H9 (cell line): ENCODE data around the gene MAPK13. TPM values are rescaled to one million over a fixed set of nuclear protein-coding genes. Genes with fewer than 3 reads are reported as not detected.

Experiments used
- DNase-seq: peaks from one replicate; pipeline ENCODE4 v3.0.0-alpha.2; 2017
- H2AFZ ChIP-seq: one replicate; pipeline ENCODE4 v1.6.1; 2013; ENCODE audit warnings: mild to moderate bottlenecking, low read length, control low read depth, moderate library complexity
- H2AK5ac ChIP-seq: 2 replicates; pipeline ENCODE4 v1.6.1; 2013; ENCODE audit warnings: low read length, control low read depth, mixed read lengths; ENCODE audit not compliant: insufficient read length
- H2BK120ac ChIP-seq: one replicate; pipeline ENCODE4 v1.6.1; 2013; ENCODE audit warnings: low read depth, mild to moderate bottlenecking, low read length, control low read depth, inconsistent platforms; ENCODE audit not compliant: poor library complexity, severe bottlenecking
- H2BK12ac ChIP-seq: 2 replicates; pipeline ENCODE4 v1.6.1; 2013; ENCODE audit warnings: low read length, control low read depth, mixed read lengths, low read depth; ENCODE audit not compliant: insufficient read length
- H2BK15ac ChIP-seq: 2 replicates; pipeline ENCODE4 v1.6.1; 2013; ENCODE audit warnings: low read depth, low read length, control low read depth
- H2BK20ac ChIP-seq: one replicate; pipeline ENCODE4 v1.6.1; 2013; ENCODE audit warnings: low read depth, mild to moderate bottlenecking, low read length, control low read depth, inconsistent platforms; ENCODE audit not compliant: poor library complexity, severe bottlenecking
- H2BK5ac ChIP-seq: 2 replicates; pipeline ENCODE4 v1.6.1; 2013; ENCODE audit warnings: low read length, control low read depth, mixed read lengths; ENCODE audit not compliant: insufficient read length
- H3K14ac ChIP-seq: 2 replicates; pipeline ENCODE4 v1.6.1; 2013; ENCODE audit warnings: low read length, control low read depth; ENCODE audit not compliant: insufficient read depth
- H3K18ac ChIP-seq: 2 replicates; pipeline ENCODE4 v1.6.1; 2013; ENCODE audit warnings: low read depth, mild to moderate bottlenecking, mixed read lengths, low read length, control low read depth; ENCODE audit not compliant: insufficient read length
- H3K23ac ChIP-seq: 2 replicates; pipeline ENCODE4 v1.6.1; 2013; ENCODE audit warnings: low read length, control low read depth, mixed read lengths, low read depth; ENCODE audit not compliant: insufficient read length
- H3K23me2 ChIP-seq: 2 replicates; pipeline ENCODE4 v1.6.1; 2013; ENCODE audit warnings: low read depth, mild to moderate bottlenecking, mixed read lengths, low read length, control low read depth; ENCODE audit not compliant: insufficient read length, poor library complexity, severe bottlenecking
- H3K27ac ChIP-seq: 2 replicates; pipeline ENCODE4 v1.5.1; 2013; ENCODE audit warnings: low read length, control low read depth, mixed read lengths, low read depth; ENCODE audit not compliant: insufficient read length
- H3K27me3 ChIP-seq: 2 replicates; pipeline ENCODE4 v1.6.1; 2013; ENCODE audit warnings: low read length, control low read depth, inconsistent platforms; ENCODE audit not compliant: insufficient read depth
- H3K4ac ChIP-seq: 2 replicates; pipeline ENCODE4 v1.6.1; 2013; ENCODE audit warnings: low read depth, mild to moderate bottlenecking, control low read depth, inconsistent platforms, low read length, moderate library complexity
- H3K4me1 ChIP-seq: 2 replicates; pipeline ENCODE4 v1.6.1; 2013; ENCODE audit warnings: low read length, control low read depth, inconsistent platforms; ENCODE audit not compliant: insufficient read depth
- H3K4me2 ChIP-seq: 2 replicates; pipeline ENCODE4 v1.6.1; 2013; ENCODE audit warnings: low read length, control low read depth, mixed read lengths; ENCODE audit not compliant: insufficient read length, insufficient read depth
- H3K56ac ChIP-seq: 2 replicates; pipeline ENCODE4 v1.6.1; 2013; ENCODE audit warnings: low read depth, mild to moderate bottlenecking, mixed read lengths, low read length, control low read depth; ENCODE audit not compliant: insufficient read length
- H3K79me1 ChIP-seq: 2 replicates; pipeline ENCODE4 v1.6.1; 2013; ENCODE audit warnings: low read depth, mild to moderate bottlenecking, moderate library complexity, low read length, control low read depth, inconsistent platforms; ENCODE audit not compliant: insufficient read depth, poor library complexity, severe bottlenecking
- H3K79me2 ChIP-seq: 2 replicates; pipeline ENCODE4 v1.6.1; 2013; ENCODE audit warnings: low read length, control low read depth, inconsistent platforms; ENCODE audit not compliant: insufficient read depth
- H3K9ac ChIP-seq: 2 replicates; pipeline ENCODE4 v1.6.1; 2013; ENCODE audit warnings: low read length, control low read depth, mixed read lengths; ENCODE audit not compliant: insufficient read length; ENCODE audit errors: extremely low read depth
- H3K9me3 ChIP-seq: one replicate; pipeline ENCODE4 v1.6.1; 2013; ENCODE audit warnings: low read depth, low read length, inconsistent platforms; ENCODE audit not compliant: control insufficient read depth
- H3T11ph ChIP-seq: one replicate; pipeline ENCODE4 v1.6.1; 2013; ENCODE audit warnings: mild to moderate bottlenecking, low read length, control low read depth, inconsistent platforms
- H4K20me1 ChIP-seq: one replicate; pipeline ENCODE4 v1.6.1; 2013; ENCODE audit not compliant: control insufficient read depth, insufficient read length, insufficient read depth
- H4K5ac ChIP-seq: 2 replicates; pipeline ENCODE4 v1.6.1; 2013; ENCODE audit warnings: low read depth, mild to moderate bottlenecking, mixed read lengths, low read length, control low read depth; ENCODE audit not compliant: insufficient read length
- H4K8ac ChIP-seq: replicated peaks from 2 replicates; pipeline ENCODE4 v1.6.1; 2013; ENCODE audit warnings: low read length, control low read depth, mixed read lengths, low read depth; ENCODE audit not compliant: insufficient read length
- H4K91ac ChIP-seq: 2 replicates; pipeline ENCODE4 v1.6.1; 2013; ENCODE audit warnings: low read depth, mild to moderate bottlenecking, moderate library complexity, mixed read lengths, low read length, control low read depth; ENCODE audit not compliant: insufficient read length
- H3K27ac Mint-ChIP-seq, 3 experiments: 2 replicates in 2 of 3; 3 replicates in 1 of 3; pipeline ENCODE4 v1.8.0; 2020 to 2021; ENCODE audit warnings: mixed read lengths in 3 of 3, mild to moderate bottlenecking in 1 of 3, moderate library complexity in 1 of 3
- H3K27me3 Mint-ChIP-seq: 2 replicates; pipeline ENCODE4 v1.8.0; 2021; ENCODE audit warnings: low read depth, mild to moderate bottlenecking, moderate library complexity, mixed read lengths
- H3K36me3 Mint-ChIP-seq, 3 experiments: 2 replicates in 2 of 3; 3 replicates in 1 of 3; pipeline ENCODE4 v1.8.0; 2020 to 2021; ENCODE audit warnings: low read depth in 3 of 3, mixed read lengths in 3 of 3; ENCODE audit not compliant: insufficient read depth in 1 of 3
- H3K4me1 Mint-ChIP-seq, 2 experiments: 2 replicates each; pipeline ENCODE4 v1.8.0; 2020; ENCODE audit warnings: mixed read lengths in 2 of 2
- H3K4me3 Mint-ChIP-seq, 2 experiments: 2 replicates in 1 of 2; 3 replicates in 1 of 2; pipeline ENCODE4 v1.8.0; 2020 to 2021; ENCODE audit warnings: mild to moderate bottlenecking in 2 of 2, mixed read lengths in 2 of 2, moderate library complexity in 1 of 2
- H3K9me3 Mint-ChIP-seq, 2 experiments: 2 replicates in 1 of 2; 3 replicates in 1 of 2; pipeline ENCODE4 v1.8.0; 2020; ENCODE audit warnings: mild to moderate bottlenecking in 2 of 2, mixed read lengths in 2 of 2, moderate library complexity in 1 of 2
- CTCF ChIP-seq: fragments of 200-600 bp; sonication (generic); conservative IDR thresholded peaks from 3 replicates; pipeline ENCODE4 v1.8.0; 2021; ENCODE audit warnings: antibody characterized with exemption, mild to moderate bottlenecking
- WGBS: extraction: QIAGEN DNeasy Blood & Tissue Kit; methylation state at CpG from one replicate; pipeline ENCODE4 v1.1.7; 2013; ENCODE audit warnings: missing lambda C conversion rate, low lambda C conversion rate, mixed read lengths; ENCODE audit not compliant: insufficient read length; ENCODE audit errors: extremely low coverage; 5-methylcytosine and 5-hydroxymethylcytosine counted together
- total RNA-seq: library from RNA; stranded (reverse); gene quantifications from 2 replicates; pipeline ENCODE4 v1.2.1, GENCODE V29; 2021

The MAPK13 gene
- total RNA-seq, 1 experiment from 2014 or later = 18.9 TPM

- H2BK12ac ChIP-seq = no peak overlapping the region
- WGBS = no CpG with 5 or more reads among the region's 12 CpGs
- no peak overlapping the region for H2BK20ac ChIP-seq
- Mint-ChIP-seq H3K9me3 (no peaks in the 10 kb centered on the region), H3K27me3 (no peaks in the 10 kb centered on the region), H3K4me3 (no peak overlapping the region), H3K27ac (no peak overlapping the region), H3K4me1 (peaks cover 23 to 26% of the 10 kb centered on the region in 2 experiments), H3K36me3 (peaks cover 0 to 21% (median 3%) of the 10 kb centered on the region in 3 experiments; a peak in 4 of 7 replicates)
- no peak overlapping the region for H2BK15ac ChIP-seq
- H3K79me1 ChIP-seq = no peaks in the 10 kb centered on the region
- TF ChIP-seq CTCF = no peak
- no peaks in the 10 kb centered on the region for H3K79me2 ChIP-seq
- no peak overlapping the region for H3K56ac ChIP-seq
- H3K27ac ChIP-seq = no peak overlapping the region
- no peaks in the 10 kb centered on the region for H3K9me3 ChIP-seq
- peaks cover 5% of the 10 kb centered on the region for H3K4me1 ChIP-seq
- H3K23me2 ChIP-seq = no peaks in the 10 kb centered on the region
- H3K27me3 ChIP-seq = no peaks in the 10 kb centered on the region; the same call in 1 of the 2 replicates
- no peak overlapping the region for H3K4ac ChIP-seq
- no peak overlapping the region for H4K8ac ChIP-seq
- H3K14ac ChIP-seq = no peak overlapping the region; the same call in 1 of the 2 replicates
- H2BK5ac ChIP-seq = no peak overlapping the region
- DNase-seq = no peak
- no peak overlapping the region for H2AFZ ChIP-seq
- H3K9ac ChIP-seq = no peak overlapping the region
- H2BK120ac ChIP-seq = no peak overlapping the region
- no peak overlapping the region for H4K91ac ChIP-seq
- no peak overlapping the region for H4K5ac ChIP-seq
- H3K4me2 ChIP-seq = no peak overlapping the region
- H3K23ac ChIP-seq = no peak overlapping the region
- no peak overlapping the region for H2AK5ac ChIP-seq
- no peak overlapping the region for H3K18ac ChIP-seq
- no peak overlapping the region for H3T11ph ChIP-seq
- H4K20me1 ChIP-seq = peaks cover 2% of the 10 kb centered on the region
Observed at GRCh38 chr6:36136551-36136950, 6.2 kb downstream of the MAPK13 start.
